ENCODE data around the gene RGS7.
"Not testable (repeated sequence)": the region's sequence is repeated elsewhere in the genome, so short reads cannot be mapped to it uniquely, and the experiment has no call there.

RGS7 gene

GRCh38 chr1:241208910-241209379, 148.1 kb downstream of the RGS7 start:
- no peak for DNase-seq (ENCODE audit: low spot score)

- DNase-seq (ENCODE audit: low spot score) = no peak
Measured at GRCh38 chr1:241203817-241204216, 153.2 kb downstream of the RGS7 start.

- no peak for DNase-seq (ENCODE audit: low spot score)
Measured at GRCh38 chr1:241202401-241202800, 154.6 kb downstream of the RGS7 start.

GRCh38 chr1:241186716-241187115, 170.3 kb downstream of the RGS7 start:
- DNase-seq (ENCODE audit: low spot score) = no peak

- DNase-seq (ENCODE audit: low spot score) = no peak
Measured at GRCh38 chr1:241181971-241182370, 175.0 kb downstream of the RGS7 start.

GRCh38 chr1:241181471-241181870, 175.5 kb downstream of the RGS7 start:
- no peak for DNase-seq (ENCODE audit: low spot score)

GRCh38 chr1:241180569-241180968, 176.4 kb downstream of the RGS7 start:
- DNase-seq (ENCODE audit: low spot score) = no peak

GRCh38 chr1:241177660-241178059, 179.3 kb downstream of the RGS7 start:
- DNase-seq (ENCODE audit: low spot score) = no peak

GRCh38 chr1:241172486-241172885, 184.5 kb downstream of the RGS7 start:
- DNase-seq (ENCODE audit: low spot score) = no peak

- DNase-seq (ENCODE audit: low spot score) = no peak
Measured at GRCh38 chr1:241171991-241172390, 185.0 kb downstream of the RGS7 start.

GRCh38 chr1:241167121-241167630, 189.8 kb downstream of the RGS7 start:
- DNase-seq (ENCODE audit: low spot score) = no peak

GRCh38 chr1:241166625-241167024, 190.4 kb downstream of the RGS7 start:
- no peak for DNase-seq (ENCODE audit: low spot score)

GRCh38 chr1:241165256-241165655, 191.7 kb downstream of the RGS7 start:
- DNase-seq (ENCODE audit: low spot score) = not testable (repeated sequence)

GRCh38 chr1:241163363-241163762, 193.6 kb downstream of the RGS7 start:
- no peak for DNase-seq (ENCODE audit: low spot score)

- DNase-seq (ENCODE audit: low spot score) = no peak
Measured at GRCh38 chr1:241161188-241161689, 195.8 kb downstream of the RGS7 start.

GRCh38 chr1:241157435-241157834, 199.6 kb downstream of the RGS7 start:
- no peak for DNase-seq (ENCODE audit: low spot score)

- DNase-seq (ENCODE audit: low spot score) = no peak
Measured at GRCh38 chr1:241156231-241156965, 200.6 kb downstream of the RGS7 start.

- DNase-seq (ENCODE audit: low spot score) = no peak
Measured at GRCh38 chr1:241145881-241146280, 211.1 kb downstream of the RGS7 start.

GRCh38 chr1:241143765-241144442, 213.1 kb downstream of the RGS7 start:
- no peak for DNase-seq (ENCODE audit: low spot score)

GRCh38 chr1:241142493-241142892, 214.5 kb downstream of the RGS7 start:
- no peak for DNase-seq (ENCODE audit: low spot score)

GRCh38 chr1:241141646-241142045, 215.4 kb downstream of the RGS7 start:
- not testable (repeated sequence) for DNase-seq (ENCODE audit: low spot score)

- no peak for DNase-seq (ENCODE audit: low spot score)
Measured at GRCh38 chr1:241140670-241141069, 216.3 kb downstream of the RGS7 start.

- DNase-seq (ENCODE audit: low spot score) = no peak
Measured at GRCh38 chr1:241139047-241139446, 218.0 kb downstream of the RGS7 start.

Data from hematopoietic multipotent progenitor cell treated with erythropoietin and hydrocortisone succinate and interleukin-3 and kit ligand, for 17 days (in vitro differentiated cells).